NCI-H1048 (cell line): ENCODE measurements around the gene USF2.
"Not testable (repeated sequence)": the region's sequence is repeated elsewhere in the genome, so short reads cannot be mapped to it uniquely, and the experiment has no call there.

Experiments used
- DNase-seq: peaks from one replicate; lab custom pipeline; 2025; lab: John Stamatoyannopoulos, UW

Gene USF2

DNA sequence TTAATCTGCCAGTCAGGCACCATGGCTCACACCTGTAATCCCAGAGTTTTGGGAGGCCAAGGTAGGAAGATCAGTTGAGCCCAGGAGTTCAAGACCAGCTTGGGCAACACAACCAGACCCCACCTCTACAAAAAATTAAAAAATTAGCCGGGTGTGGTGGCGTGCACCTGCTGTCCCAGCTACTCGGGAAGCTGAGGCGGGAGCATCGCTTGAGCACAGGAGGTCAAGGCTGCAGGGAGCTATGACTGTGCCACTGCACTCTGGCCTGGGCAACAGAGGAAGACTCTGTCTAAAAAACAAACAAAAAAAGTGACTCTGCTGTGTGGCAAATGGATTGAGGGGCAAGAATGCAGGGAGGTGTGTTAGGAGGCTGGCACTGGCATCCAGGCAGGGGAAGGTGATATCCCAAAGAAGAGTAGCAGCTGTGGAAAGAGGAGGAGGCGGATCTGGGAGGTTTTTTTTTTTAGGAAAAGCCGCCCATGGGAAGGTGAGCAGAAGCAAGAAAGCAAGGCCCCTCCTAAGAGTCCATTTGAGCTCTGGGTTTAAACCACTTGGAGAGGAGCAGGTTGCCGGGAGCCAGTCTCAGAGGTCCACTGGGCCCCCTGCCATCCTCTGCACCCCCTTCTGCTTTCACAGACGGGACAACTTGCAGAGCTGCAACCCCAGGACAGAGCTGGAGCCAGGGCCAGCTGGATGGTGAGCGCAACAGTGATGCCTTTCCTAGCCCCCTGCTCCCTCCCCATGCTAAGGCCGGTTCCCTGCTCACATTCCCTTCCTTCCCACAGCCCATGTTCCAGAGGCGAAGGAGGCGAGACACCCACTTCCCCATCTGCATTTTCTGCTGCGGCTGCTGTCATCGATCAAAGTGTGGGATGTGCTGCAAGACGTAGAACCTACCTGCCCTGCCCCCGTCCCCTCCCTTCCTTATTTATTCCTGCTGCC is 15.7 kb downstream of the USF2 start:
- no peak for DNase-seq

GRCh38 chr19:35285095-35285449 is 16.3 kb downstream of the USF2 start:
- no peak for DNase-seq

DNA sequence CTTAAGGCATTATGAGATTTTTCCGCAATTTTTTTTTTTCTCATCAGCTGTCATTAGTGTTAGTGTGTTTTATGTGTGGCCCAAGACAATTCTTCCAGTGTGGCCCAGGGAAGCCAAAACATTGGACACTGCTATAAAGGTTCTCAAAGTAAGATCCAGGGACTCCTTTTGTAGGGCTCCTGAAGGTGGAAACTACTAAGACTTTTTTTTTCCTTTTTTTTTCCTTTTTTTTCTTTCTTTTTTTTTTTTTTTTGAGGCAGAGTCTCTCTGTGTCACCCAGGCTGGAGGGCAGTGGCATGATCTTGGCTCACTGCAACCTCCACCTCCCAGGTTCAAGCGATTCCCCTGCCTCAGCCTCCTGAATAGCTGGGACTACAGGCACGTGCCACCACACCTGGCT is 16.7 kb downstream of the USF2 start:
- not testable (repeated sequence) for DNase-seq

DNA sequence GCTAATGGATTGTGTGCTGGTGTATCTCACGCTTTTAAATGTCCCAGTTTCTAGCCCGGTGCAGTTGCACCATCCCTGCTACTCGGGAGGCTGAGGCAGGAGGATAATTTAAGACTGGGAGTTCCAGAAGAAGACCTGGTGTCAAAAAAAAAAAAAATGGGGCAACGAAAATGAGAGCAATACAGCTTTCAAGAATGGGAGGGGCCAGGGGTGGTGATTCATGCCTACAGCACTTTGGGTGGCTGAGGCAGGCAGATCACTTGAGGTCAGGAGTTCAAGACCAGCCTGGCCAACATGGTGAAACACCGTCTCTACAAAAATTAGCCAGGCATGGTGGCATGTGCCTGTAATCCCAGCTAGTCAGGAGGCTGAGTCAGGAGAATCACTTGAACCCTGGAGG is 17.3 kb downstream of the USF2 start:
- not testable (repeated sequence) for DNase-seq

DNA sequence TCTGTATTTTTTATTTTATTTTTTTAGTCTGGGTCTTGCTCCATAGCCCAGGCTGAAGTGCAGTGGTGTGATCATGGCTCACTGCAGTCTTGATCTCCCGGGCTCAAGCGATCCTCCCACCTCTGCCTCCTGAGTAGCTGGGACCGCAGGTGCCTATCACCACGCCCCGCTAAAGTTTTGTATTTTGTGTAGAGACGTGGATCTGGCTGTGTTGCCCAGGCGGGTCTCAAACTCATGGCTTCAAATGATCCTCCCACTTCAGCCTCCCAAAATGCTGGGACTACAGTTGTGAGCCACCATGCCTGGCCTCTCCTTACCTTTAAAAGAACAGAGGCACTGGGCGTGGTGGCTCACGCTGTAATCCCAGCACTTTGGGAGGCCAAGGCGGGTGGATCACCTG is 19.0 kb downstream of the USF2 start:
- DNase-seq = no peak

GRCh38 chr19:35288331-35288730 is 19.6 kb downstream of the USF2 start:
- no peak for DNase-seq

DNA sequence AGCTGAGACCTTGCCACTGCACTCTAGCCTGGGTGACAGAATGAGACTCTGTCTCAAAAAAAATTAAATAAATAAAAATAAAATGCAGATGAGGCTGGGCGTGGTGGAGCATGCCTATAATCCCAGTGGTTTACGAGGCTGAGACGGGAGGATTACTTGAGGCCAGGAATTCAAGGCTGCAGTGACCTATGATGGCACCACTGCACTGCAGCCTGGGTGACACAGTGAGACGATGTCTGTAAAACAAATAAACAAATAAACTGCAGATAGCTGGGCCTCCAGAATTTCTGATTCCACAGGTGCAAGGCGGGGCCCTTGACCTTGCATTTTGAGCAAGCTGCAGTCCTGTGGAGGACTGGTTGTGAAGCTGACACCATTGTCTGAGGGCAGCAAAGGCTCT is 20.1 kb downstream of the USF2 start:
- DNase-seq = no peak

GRCh38 chr19:35290381-35291127 is 21.8 kb downstream of the USF2 start:
- no peak for DNase-seq

DNA sequence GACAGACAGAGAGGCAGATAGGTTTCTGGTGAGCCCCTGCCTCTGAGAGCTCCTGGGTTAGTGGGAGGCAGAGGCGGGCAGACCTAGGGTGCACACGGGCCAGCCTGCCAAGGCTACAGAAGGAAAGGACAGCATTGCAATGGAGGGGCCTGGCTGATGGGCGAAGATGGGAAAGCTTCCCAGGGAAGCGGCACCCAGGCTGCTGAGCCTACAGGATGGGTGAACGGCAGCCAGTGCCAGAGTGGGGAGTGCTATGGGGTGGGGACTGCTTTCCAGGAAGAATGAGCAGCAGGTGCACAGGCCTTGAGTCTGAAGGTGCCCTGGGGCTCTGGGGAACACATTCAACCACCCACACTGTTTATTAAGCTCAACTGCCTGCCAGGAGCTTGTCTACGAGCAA is 22.5 kb downstream of the USF2 start:
- DNase-seq = no peak

DNA sequence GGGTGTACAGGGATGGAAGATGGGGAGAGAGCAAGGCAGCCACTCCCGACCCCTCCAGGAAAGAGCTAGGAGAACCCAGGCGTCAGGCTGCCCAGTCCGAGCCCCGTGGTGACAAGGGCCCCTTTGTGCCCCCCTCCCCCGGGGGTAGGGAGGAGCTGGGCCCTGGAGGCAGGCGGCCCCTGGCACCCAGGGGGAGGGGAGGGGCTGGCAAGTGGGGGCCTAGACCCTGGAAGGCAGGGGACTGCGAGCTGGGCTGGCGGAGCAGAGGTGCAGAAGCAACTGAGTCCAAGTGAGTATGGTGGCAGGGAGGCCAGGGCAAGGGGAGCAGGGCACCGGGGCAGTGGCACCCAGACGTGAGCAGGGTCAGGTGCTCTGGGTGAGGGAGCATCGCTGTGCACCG is 23.2 kb downstream of the USF2 start, which contains the start of gene MAG:
Gene MAG (plus strand): TSS at position 246 of the 400 bp plus-strand sequence. CDS start 3,248 bp downstream, outside the sequence.
- no peak for DNase-seq

- DNase-seq = no peak
Measured at GRCh38 chr19:35292421-35293362, 23.9 kb downstream of the USF2 start.

DNA sequence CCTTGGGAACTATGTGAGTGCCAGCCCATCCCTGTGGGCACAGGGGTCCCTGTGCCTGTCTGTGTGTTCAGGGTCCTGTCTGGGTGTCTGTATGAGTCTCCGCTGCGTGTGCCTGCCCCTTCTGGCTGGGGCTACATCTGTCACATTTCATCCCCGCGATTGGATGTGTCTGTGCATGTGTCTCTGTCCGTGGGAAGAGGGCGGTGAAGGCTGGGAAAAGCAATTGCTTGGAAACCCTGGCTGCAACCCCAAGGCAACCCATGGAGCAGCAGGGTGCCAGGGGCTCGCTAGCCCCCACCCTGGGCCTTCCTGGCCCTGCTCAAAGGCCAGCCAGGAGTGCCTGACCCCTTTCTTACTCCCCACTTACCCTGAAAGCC is 24.6 kb downstream of the USF2 start:
- DNase-seq = no peak

DNA sequence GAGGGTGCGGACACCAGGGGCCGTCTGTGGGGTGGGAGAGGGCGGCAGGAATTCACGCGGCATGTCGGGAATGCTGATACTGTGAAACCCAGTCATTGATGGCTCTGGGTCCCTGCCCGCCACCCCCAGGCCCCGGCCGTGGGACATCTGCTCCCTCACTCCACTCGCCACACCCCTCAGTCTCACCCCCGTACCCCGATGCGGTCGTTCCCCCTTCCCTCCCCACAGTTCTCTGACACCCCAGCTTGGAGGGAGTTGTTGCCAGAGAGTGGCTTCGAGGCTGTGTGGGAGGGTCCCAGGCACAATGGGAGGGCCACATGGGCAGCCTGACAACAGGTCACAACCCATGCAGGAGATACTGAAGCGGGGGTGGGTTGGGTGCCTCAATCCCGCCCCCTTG is 25.0 kb downstream of the USF2 start:
- no peak for DNase-seq

- DNase-seq = no peak
Measured at GRCh38 chr19:35294328-35294727, 25.6 kb downstream of the USF2 start.

DNA sequence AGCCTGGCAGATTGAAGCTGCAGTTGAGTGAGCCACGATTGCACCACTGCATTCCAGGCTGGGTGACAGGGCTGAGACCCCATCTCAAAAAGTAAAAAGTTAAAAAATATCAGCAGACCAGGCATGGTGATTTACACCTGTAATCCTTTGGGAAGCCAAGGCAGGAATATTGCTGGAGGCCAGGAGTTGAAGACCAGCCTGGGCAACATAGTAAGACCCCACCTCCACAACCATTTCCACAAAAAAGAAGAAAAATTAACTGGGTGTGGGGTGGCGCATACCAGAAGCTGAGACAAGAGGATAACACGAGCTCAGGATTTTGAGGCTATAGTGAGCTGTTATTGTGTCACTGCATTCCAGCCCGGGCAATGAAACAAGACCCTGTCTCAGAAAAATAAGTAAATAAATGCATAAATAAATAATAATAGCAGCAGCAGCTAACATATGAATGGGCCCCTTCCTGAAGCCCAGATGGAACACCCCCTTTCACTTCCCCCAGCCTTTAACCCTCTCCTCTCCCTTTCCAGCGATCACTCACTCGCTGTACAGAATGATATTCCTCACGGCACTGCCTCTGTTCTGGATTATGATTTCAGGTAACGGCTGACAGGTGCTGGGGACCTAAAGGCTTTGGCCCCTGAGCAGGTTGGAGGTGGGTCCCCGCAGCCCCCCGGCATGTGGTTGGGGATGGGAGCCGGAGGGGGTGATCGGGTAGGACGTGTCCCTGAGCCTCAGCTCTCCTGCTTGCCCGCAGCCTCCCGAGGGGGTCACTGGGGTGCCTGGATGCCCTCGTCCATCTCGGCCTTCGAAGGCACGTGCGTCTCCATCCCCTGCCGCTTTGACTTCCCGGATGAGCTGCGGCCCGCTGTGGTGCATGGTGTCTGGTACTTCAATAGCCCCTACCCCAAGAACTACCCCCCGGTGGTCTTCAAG is 26.4 kb downstream of the USF2 start:
- no peak for DNase-seq

GRCh38 chr19:35295792-35296462 is 27.2 kb downstream of the USF2 start:
- DNase-seq = no peak

- no peak for DNase-seq
Measured at GRCh38 chr19:35296644-35297514, 28.1 kb downstream of the USF2 start.

- no peak for DNase-seq
Measured at GRCh38 chr19:35297515-35297848, 28.7 kb downstream of the USF2 start.

DNA sequence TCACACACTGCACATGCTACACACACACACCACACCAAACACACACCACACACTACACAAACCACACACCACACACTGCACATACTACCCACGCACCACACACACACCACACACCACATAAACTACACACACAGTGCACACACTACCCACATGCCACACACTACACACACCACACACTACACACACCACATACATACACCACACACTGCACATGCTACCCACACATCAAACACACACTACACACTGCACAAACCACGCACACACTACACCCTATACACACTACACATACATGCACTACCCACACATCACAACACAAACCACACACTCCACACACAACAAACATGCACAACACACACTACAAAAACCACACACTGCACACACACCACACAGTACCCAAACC is 29.2 kb downstream of the USF2 start:
- no peak for DNase-seq

GRCh38 chr19:35298561-35298972 is 29.8 kb downstream of the USF2 start:
- no peak for DNase-seq
